OCI-LY7 (cell line): Measurements from ENCODE around the gene GRM1.

ENCODE experiments used
- EZH2phosphoT487 ChIP-seq: fragments of 200-600 bp; sonication (generic); IDR thresholded peaks from 2 replicates; pipeline ENCODE4 v1.6.1; 2018; ENCODE audit warnings: low read depth, borderline replicate concordance, mild to moderate bottlenecking, mixed run types, antibody characterized with exemption, low read length, moderate library complexity, mixed read lengths
- TF ChIP-seq, protein P1 (sequence below): fragments of 200-600 bp; sonication (generic); conservative IDR thresholded peaks from 2 replicates; pipeline ENCODE4 v1.5.1; 2014; ENCODE audit warnings: mild to moderate bottlenecking, antibody characterized with exemption, low read length, moderate library complexity, mixed read lengths

DNA sequence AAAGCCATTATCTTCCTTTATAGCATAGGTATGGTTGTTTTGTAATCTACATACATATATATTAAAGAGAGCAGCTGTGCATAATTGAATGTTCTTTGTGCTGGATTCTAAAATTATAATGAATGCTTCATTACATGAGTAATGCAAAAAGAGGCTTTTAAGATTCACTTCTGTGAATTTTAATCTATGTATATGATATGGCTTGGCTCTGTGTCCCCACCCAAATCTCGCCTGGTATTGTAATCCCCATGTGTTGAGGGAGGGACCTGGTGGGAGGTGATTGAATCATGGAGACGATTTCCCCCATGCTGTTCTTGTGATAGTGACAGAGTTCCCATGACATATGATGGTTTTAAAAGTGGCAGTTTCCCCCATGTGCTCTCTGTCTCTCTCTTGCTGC lies 255.4 kb downstream of the GRM1 start:
- TF ChIP-seq, protein P1, sequence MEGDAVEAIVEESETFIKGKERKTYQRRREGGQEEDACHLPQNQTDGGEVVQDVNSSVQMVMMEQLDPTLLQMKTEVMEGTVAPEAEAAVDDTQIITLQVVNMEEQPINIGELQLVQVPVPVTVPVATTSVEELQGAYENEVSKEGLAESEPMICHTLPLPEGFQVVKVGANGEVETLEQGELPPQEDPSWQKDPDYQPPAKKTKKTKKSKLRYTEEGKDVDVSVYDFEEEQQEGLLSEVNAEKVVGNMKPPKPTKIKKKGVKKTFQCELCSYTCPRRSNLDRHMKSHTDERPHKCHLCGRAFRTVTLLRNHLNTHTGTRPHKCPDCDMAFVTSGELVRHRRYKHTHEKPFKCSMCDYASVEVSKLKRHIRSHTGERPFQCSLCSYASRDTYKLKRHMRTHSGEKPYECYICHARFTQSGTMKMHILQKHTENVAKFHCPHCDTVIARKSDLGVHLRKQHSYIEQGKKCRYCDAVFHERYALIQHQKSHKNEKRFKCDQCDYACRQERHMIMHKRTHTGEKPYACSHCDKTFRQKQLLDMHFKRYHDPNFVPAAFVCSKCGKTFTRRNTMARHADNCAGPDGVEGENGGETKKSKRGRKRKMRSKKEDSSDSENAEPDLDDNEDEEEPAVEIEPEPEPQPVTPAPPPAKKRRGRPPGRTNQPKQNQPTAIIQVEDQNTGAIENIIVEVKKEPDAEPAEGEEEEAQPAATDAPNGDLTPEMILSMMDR: no peak
- TF ChIP-seq EZH2phosphoT487: no peak
